HG03439 (cell line): ENCODE data around the gene WHRN.

Experiments
- ATAC-seq: cut with Tn5 transposase; IDR thresholded peaks from one replicate; pipeline ENCODE4 v1.9.1; 2021; ENCODE audit warnings: mild to moderate bottlenecking, moderate library complexity; ENCODE audit not compliant: unreplicated experiment

The WHRN gene

DNA sequence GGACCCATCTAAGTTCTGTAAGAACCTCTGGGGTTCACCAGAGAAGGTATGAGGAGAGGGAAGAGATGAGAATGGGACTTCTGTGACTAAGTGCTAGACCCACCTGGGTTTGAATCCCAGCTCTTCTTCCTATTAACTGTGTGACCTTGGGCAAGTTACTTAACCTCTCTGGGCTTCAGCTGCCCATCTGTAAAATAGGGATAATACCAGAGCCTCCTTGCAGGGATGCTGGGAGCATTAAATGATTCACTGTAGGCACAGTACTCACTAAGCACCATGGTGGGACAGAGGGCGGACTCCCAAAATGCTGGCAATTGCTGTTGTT is 53.6 kb downstream of the WHRN start:
- no peak for ATAC-seq

GRCh38 chr9:114450833-114451706 is 54.2 kb downstream of the WHRN start:
- no peak for ATAC-seq

DNA sequence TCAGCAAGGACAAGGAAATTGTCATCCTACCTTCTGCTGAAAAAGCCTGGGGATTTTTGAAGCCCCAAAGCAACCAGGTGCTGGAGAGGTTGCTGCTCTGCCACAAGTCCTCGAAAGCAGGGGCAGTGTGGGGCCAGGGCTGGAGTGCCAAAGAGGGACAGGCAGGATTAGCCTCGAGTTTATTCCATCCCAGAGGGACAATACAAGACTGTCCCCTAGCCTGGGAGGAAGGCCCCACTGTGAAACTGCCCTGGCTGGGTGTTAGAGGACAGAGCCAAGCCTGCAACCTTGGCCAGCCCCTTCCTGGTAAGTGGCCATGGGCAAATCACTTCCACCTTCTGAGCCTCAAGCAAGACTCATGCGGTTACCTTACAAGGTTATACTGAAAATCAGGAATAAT is 55.1 kb downstream of the WHRN start:
- ATAC-seq = no peak

- no peak for ATAC-seq
Measured at GRCh38 chr9:114449236-114449635, 56.0 kb downstream of the WHRN start.

DNA sequence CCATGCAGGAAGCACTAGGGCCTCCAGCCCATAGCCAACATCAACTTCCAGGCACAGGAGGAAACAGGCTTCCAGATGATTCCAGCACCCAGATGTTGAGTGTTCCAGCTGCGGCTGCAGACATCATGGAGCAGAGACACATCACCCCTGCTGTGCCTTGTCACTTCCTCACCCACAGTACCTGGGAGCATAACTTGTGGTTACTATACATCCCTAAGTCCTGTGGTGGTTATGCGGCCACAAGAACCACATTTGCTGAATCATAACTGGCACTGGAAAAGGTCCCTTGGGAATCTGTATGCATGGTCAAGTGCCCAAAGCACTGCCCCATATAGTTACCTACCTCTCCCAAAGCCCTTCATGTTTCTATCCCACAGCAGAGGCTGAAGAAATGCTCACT is 56.6 kb downstream of the WHRN start:
- ATAC-seq = no peak

DNA sequence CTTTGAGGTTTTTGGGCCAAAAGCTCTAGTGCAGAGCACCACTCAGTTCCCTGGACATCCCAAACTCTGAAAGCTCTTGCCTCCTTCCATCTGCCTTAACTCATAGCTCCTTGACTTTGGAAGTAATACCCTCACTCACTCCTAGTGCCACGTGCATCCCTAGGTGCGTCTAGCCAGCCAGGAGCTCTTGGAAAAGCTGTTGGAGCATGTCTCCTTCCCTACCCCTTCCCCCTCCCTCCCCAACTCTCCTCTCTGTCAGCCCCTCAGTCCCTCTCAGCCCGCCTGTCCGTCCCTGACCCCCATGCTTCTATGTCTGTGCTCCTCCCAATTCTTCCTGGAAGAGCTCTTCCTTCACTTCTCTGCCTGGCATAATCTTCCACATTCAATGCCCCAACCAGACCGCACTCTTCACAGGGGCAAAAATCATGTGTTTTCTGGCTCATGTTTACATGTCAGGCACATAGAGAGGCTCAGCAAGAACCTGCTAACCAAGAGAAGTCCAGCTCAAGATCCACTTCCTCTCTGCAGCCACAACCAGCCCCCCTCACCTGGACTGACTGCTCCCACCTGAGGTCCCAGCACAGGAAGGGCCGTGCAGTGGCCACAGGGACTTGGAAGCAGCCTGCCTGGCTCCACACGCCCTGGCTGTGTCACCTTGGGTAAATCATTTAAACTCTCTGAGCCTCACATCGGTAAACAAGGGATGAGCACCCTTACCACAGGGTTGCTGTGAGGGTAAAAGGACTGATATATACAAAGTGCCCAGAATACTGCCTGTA is 58.4 kb downstream of the WHRN start:
- ATAC-seq = no peak

DNA sequence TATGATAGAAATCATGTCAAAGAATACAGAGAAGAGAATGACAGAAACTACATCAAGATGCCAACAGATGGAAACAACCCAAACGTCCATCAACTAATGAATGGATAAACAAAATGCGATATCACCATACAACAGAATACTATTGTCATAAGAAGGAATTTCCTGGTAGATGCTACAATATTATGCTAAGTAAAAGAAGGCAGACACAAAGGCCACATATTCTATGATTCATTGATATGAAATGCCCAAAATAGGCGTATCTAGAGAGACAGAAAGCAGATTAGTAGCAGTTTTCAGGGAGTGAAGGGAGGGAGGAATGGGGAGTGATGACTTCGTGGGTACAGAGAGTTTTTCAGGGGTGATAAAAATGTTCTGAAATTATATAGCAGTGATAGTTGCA is 59.2 kb downstream of the WHRN start:
- no peak for ATAC-seq

DNA sequence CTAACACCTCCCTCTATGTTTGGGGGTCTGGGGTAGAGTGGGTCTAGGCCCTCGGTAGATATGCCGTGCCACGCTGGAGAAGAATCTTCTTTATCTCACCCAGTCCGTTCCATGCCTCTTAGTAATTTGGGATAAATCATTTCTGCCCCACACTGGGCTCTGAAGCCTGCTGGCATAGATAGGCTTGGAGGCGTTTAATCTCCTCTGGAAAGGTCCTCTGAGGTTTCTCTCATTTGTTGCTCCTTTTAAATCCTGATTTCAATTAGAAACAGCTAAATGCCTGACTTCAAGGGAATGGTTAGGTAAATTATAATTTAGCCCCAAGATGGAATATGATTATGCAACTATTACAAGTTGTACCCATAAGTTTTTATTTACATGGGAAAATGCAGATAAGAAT is 59.7 kb downstream of the WHRN start:
- no peak for ATAC-seq

DNA sequence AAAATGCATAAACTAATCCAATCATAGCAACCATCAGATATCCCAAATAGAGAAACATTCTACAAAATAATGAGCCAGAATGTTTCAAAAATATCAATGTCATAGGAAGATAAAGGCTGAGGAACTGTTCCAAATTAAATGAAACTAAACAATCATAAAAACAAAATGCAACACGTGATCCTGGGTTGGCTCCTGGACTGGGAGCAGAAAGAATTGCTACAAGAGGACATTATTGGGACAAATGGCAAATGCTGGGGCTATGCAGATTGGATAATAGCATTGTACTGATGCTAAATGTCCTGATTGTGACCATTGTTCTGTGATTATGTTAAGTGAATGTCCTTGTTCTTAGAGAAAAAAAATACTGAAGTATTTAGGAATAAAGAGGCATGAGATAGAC is 63.3 kb downstream of the WHRN start:
- ATAC-seq = no peak

- ATAC-seq = no peak
Measured at GRCh38 chr9:114437401-114437893, 67.8 kb downstream of the WHRN start.

DNA sequence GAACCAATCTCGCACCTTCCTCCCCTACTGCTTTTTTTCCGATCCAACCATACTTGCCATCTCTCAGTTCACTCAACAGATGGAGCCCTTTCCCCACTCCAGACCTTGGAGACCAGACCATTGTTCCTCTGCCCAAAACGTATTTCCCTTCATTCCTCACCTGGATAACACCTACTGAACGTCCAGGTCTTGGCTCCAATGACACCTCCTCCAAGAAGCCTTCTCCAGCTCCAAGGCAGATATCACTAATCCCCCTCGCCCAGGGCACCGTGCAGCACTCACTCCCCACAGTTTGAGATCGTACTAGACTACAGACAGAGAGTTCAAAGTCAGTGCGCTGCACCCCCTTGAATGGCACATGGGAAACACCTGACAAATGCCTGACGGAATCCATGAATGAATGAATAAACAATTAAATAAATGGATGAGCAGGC is 70.4 kb downstream of the WHRN start:
- ATAC-seq = no peak

- no peak for ATAC-seq
Measured at GRCh38 chr9:114433720-114434255, 71.5 kb downstream of the WHRN start.

DNA sequence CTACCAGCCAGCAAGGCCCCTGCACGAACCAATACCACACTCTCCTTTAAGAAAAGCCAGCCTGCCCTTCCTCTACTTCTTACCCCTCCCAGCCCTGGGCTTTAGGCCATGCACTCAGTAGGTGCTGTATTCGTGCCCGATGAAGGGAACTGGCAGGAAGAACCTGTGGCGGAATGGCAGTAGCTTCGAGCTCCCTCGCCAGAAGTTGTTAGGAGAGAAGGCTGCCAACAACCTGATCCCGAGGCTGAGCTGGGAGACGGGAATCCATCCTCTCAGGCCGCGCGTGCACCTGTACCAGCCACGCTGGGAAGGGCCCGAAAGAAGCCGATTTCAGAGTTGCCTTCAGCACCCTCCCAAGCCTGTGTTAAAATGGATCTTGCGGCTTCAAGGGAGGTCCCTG is 72.2 kb downstream of the WHRN start:
- ATAC-seq = no peak

DNA sequence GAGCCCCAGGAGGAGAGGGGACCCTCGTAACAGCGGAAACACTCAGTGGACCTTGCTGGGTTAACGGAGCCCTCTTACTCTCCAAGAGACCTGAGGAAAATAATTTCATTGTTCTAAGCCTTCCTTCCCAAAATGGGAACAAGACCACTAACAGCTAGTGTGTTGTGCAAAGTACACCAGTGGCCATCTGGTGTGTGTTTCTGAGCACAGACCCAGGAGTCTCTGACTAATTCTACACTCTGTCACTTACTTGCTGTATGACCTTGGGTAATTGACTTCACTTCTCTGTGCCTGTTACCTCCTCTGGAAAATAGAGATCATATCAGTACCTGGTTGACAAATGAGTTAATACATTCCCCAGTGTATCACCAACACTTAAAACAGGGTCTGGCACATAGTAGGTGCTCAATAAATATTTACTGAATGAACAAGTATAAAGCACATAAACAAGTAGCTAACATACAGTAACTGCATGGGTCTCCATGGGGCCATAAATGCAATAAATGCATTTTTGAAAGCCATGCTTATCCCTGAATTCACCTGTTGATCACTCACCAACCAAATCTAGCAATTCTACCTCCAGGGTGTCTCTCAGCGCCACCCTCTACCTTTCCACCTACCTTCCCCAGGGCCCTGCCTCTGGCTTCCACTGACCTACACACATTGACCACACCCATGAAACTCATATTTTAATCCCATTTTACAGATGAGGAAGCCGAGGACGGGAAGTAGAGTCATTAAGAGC is 72.8 kb downstream of the WHRN start:
- no peak for ATAC-seq

- ATAC-seq = no peak
Measured at GRCh38 chr9:114431770-114432169, 73.5 kb downstream of the WHRN start.

- ATAC-seq = no peak
Measured at GRCh38 chr9:114431003-114431402, 74.3 kb downstream of the WHRN start.

DNA sequence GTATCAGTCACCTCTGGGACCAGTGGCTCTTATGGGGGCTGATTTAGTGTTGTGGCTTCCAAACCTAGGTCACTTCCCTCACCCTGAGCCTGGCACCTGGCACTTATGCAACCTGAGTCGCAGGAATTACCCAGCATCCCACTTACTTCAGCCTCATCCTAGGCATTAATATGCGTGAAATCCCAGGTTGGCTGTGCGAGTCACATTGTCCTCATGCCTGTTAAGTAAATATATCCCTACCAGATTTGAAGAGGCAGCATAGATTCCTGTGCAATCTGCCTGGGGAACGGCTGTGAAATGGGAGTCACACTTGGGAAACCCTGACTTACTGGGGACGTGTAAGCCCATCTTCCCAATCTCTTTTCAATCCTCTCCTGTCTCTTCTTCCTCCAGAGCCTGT is 74.8 kb downstream of the WHRN start:
- no peak for ATAC-seq

GRCh38 chr9:114429488-114429887 is 75.8 kb downstream of the WHRN start:
- ATAC-seq = no peak

DNA sequence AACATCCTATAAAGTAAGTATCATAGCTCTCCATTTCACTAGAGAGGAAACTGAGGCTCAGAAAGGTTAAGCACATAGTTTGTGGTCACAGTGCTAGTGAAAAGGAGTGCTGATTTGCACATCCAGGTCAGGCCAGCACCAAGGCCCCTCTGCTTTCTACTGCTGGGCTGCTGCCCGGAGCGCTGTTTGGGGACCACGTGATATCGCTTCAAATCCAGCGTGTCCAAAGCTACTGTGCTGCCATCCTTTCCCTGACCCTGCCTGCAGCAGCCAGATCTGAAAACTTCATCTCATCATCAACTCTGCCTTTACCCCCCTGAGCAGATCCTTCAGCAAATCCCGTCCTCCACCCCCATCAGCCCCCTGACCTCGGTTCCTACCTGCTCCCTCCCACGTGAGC is 76.8 kb downstream of the WHRN start:
- no peak for ATAC-seq

GRCh38 chr9:114427644-114428043 is 77.6 kb downstream of the WHRN start:
- no peak for ATAC-seq
